Hypothalamus (tissue), 51 donors: ENCODE results near the gene KDM4E.

Experiments
- DNase-seq, 51 donors: peaks; one replicate each; lab custom pipeline; 2025; lab: John Stamatoyannopoulos, UW

Gene KDM4E

DNA sequence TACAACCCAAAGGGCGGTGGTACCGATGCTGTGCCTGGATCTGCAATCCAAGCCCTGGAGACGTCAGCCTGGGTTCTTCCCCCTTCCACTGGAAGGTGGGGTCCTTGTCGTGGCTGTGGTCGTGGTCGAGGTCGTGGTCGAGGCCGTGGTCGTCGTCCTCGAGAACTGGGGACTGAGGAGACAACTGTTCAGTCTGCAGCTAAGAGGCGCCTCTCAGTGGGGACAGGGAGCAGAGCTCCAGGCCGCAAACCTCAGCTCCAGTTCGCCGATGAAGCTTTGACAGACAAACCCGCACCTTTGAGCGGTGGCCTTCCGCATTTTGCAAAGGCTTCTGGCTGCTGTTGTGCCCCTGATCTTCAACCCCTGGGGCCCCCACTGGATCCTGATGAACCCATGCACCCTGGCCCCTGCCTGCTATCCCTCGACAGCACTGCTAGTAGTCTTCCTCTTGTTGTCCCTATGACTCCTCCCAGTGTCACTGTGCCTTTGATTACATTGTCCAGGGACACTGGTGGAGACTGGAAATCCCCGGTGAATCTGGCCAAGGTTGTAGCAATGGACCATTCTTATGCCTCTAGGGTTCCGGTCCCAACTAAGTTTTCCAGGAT is 25.6 kb downstream of the KDM4E start:
- DNase-seq = no peak

DNA sequence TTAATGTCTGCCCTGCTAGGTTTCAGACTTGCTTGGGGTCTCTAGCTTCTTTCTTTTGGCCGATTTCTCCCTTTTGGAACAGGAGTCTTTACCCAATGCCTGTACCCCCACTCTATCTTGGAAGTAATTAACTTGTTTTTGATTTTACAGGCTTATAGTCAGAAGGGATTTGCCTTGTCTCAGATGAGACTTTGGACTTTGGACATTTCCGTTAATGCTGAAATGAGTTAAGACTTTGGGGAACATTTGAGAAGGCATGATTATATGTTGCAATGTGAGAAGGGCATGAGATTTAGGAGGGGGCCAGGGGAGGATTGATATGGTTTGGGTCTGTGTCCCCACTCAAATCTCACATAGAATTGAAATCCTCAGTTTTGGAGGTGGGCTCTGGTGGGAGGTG is 29.3 kb downstream of the KDM4E start:
- no peak for DNase-seq

DNA sequence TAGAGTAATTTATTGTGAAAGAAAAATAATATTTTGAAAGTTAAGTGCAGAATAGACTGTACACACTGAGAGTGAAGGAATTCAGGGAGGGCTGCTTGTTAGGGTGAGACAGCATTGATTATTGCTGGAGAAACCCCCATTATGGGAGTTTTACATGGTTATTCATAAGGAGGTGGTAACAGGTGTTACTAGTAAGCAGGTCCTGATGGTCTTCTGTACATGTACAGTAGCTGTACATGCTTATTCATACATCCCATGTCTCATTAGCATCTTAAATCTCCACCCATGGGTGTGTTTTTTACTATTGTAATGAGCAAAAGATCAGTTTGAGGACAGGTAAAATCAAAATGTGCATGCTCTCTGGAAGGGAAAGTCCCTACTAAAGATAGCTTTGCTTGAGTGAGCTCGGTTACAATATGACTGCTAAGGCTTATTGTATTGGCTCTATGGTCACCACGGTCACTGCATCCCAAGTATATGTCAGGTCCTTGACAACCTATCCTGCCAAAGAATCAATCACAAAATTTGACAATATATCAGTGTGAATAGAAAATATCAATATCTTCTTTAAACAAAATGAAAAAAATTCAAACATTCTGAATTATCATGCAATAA is 30.3 kb downstream of the KDM4E start:
- DNase-seq = no peak

DNA sequence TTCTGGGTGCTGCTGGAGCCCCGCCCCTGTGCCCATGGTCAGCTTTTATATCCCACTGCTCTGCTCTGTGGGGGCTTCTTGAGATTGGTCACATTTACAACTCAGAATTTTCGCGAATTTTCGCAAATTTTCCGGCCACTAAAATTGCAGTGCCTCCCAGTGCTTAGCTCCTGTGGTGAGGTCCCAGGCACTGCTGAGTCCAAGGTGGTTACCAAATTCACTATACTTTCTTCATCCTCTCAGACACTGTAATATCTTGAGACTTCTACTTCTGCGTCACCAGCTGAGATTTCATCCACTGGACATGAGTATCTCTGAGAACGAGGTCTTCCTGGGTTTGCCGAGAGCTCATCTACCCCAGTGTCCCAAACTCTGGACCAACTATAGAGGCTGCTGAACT is 32.9 kb downstream of the KDM4E start:
- no peak for DNase-seq

DNA sequence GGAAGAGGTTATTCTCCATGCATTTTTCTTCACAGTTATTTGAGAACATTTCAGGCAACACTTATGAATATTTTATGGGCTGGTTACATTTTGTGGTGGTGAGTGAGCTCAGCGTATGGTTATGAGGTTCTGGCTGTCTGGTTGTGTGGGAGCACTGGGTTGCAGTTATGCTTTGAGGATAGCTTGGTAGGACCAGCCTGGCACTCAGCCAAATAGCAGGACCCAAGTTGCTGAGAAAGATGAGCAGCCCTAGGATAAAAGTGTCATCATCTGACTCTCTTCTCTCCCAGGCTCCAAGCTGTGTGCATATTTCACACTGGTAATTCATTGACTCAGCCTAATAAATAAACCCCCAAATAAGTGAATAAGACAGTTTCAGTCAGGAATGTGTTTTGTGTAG is 33.6 kb downstream of the KDM4E start:
- no peak for DNase-seq

DNA sequence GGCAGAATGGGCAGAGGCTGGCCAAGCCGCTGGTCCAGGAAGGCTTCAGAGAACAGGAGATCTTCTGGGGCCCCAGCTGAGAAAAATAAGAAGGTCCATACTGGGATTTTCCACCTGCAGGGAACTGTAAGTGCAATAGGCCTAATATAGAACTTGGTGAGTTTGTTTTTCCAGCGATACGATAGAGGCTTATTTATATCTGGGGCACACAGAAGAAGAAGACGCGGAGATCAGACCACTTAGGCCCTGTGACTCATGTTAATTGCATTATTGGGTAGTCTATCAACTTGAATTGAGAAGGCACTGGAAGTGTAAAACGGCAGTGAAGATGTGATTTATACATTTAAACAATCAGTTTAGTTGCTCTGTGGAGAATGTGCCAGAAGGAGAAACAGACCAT is 34.0 kb downstream of the KDM4E start:
- no peak for DNase-seq

DNA sequence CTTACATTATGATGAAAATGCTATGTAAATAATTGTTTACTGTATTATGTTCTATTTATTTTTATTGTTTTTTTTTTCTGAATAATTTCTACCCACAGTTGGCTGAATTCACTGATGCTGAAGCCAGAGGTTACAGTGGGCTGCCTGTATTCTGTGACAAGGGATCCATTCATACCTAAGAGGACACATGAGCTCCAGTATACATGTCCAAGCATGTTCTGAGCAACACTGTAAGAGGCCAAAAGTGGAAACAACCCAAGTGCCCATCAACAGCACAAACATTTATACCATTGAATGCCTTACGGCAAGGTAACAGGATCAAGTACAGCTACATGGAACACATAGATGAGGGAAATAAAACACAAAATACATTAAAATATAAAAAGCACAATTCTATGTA is 40.3 kb downstream of the KDM4E start:
- DNase-seq = peak in 1 of 51 donors; percentile 22

DNA sequence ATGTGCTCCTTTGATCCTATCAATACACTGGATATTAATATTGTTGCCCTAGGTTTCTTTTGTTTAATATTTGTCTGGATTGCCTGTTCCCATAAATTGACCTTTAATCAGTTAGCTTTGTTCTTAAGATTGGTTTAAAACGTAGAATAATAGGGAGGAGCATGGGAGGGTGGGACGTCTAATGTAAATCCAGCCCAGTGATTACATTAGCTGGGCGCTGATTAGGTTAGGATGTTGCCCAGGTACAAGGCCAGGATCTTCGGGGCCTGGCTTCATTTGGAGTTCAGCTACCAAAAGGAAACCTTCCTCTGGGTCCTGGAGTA is 41.6 kb downstream of the KDM4E start, which contains the start of gene SRSF8:
Gene SRSF8, plus strand, starts transcription at position 204 of the 323 bp plus-strand sequence. CDS start 308 bp downstream, outside the sequence.
- DNase-seq = no peak

DNA sequence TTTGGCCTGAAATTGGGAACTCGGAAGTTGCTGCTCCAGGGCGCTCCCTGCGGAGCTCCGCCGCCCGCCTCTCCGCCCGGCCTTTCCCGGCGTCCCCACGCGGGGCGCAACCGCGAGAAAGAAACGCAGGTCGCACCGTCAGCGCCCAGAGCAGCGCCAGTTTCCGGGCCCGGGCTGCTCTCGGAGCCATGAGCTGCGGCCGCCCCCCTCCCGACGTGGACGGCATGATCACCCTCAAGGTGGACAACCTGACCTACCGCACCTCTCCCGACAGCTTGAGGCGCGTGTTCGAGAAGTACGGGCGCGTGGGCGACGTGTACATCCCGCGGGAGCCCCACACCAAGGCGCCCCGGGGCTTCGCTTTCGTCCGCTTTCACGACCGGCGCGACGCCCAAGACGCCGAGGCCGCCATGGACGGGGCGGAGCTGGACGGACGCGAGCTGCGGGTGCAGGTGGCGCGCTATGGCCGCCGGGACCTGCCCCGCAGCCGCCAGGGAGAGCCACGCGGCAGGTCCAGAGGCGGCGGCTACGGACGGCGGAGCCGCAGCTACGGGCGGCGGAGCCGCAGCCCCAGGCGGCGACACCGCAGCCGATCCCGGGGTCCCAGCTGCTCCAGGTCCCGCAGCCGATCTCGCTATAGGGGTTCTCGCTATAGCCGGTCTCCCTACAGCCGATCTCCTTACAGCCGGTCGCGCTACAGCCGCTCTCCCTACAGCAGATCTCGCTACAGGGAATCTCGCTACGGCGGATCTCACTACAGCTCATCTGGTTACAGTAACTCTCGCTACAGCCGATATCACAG is 42.2 kb downstream of the KDM4E start:
- DNase-seq = peak in 50 of 51 donors; percentile 42 to 92 (median 76)

DNA sequence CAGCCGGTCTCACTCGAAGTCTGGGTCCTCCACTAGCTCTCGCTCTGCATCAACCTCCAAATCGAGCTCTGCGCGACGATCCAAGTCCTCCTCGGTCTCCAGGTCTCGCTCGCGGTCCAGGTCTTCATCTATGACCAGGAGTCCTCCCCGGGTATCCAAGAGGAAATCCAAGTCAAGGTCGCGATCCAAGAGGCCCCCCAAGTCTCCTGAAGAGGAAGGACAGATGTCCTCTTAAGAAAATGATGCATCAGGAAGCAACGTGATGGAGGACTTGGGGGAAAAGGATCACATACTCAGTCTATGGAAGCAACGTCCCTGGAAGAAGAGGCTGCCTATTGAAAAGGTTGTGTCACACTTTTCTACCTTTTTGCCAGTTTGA is 42.8 kb downstream of the KDM4E start:
- peak in 4 of 51 donors; percentile 65 to 92 (median 84) for DNase-seq

DNA sequence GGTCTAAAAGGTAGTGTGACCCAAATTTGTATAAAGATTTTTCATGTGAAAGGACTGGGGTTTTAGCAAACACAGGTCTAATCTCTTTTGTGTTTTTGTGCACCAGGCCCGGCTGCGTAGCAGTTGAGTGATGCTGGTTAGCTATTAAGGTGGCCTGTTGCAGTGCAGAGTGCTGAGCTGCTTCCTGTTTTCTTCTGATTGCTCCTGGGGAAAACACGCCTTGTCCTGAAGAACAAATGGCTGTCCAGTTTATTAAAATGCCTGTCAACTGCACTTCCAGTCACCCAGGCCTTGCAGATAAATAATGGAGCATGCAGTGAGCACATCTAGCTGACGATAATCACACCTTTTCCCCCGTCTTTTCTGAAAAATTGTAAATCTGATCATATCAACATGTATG is 43.5 kb downstream of the KDM4E start:
- peak in 41 of 51 donors; percentile 8 to 81 (median 55) for DNase-seq

DNA sequence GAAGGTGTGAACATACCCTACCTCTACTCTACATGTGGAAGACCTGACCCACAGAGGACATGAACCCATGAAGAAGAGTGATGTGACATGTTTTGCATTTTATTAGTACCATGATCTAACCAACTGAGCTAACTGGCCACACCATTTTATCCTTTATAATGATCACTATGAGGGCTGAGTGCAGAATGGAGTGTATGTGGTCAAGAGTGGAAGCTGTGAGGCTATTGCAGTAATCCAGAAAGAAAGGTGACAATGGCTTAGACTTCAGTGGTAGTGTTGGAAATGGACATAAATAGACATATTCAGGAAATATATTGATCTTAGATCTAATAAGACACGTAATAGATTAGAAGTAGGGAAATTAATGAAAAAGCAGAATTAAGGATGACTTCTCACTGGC is 45.4 kb downstream of the KDM4E start:
- DNase-seq = no peak

DNA sequence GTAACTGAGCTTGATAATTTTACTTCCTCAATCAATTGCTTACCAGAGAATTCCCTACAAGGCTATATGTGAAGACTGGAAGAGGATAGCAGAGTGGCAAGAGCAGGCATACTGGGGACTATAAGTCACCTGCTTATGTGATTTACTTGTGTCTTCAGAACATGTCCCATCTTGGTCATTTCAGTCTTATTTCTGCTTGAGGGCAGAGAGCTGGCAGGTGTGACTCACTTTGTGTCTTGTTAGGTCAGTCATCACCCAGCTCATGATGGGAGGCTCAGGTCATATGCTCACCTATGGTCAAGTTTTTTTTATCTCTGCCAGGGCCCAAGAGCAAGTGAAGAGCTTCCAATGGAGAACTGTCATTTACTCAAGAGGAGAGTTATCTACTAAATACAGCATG is 47.9 kb downstream of the KDM4E start:
- no peak for DNase-seq

DNA sequence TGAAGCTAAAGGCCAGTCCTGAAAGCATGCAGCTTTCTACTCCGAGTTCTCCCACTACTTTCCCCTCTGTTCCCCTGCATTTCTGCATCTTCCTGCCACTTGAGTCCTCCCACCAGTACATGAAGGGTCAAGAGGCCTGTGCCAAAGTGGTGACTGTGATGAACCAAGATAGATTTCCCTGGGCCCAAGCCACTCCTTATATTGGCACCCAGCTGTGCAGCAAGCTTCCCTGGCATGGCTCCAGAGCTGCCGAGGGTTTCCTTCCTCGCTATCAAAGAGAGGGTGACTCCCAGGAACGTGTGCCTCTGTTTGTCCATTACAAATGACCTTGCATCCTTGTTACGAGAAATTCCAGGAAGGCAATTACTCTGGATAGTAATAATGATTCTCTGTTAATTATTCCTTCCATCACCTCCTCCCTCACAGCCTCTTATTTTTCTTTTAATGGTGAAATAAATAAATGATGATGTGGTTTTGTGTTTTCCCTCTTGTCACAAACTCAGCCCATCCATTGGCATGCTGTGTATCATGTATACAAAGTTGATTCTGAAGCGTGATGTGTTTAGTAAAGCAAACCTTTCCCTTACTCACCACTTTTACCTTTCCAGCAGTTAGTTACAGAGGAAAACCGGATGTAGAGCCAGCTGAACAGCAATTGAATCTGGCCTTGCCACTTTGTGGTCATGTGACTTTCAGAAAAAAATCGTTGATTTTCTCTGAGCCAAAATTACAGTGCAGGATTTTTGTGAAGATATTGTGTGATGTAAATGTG is 49.9 kb downstream of the KDM4E start:
- peak in 17 of 51 donors; percentile 5 to 57 (median 19) for DNase-seq

DNA sequence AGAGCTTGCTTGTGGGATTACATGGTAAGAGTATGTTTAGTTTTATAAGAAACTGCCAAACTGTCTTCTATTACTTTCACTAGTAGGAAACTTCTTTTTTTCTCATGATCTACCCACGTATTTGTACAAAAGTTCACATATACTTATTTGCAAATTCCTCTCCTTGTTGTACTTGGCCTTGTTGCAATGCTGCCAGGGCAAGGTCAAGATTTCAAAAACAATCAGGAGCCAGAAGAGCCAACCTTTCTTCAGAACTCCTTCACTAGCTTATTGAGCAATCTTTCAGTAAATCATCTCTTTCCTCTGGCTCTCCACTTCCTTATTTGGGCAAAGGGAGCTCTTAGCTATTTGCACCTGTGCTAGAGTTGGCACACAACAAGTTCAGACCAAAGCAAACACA is 51.4 kb downstream of the KDM4E start:
- DNase-seq = no peak

DNA sequence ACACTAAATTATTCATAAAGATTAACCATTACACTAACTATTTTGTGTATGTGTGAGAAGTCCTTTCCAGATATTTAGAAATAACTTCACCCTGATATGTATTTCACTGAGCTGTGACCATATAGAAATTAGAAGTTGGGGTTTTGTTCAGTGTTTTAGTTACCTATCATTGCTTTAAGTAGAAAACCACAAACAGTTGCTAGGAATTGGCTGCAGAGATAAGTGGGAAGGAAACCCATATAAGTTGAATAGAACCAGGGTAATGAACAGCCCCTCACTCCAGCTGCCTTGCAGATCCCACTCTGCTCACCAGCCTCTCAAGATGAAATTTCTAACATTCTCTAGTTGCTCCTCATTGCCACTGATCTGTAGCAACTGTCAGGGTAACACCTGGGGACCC is 51.9 kb downstream of the KDM4E start:
- DNase-seq = no peak
